ENCODE data around the gene ARHGEF11. TPM values are rescaled to one million over a fixed set of nuclear protein-coding genes. Genes with fewer than 3 reads are reported as not detected.

ARHGEF11 gene
- total and polyA plus RNA-seq, 2 donors (not counting 1 experiment from before 2014, with no cell fraction given) = 1.0 to 4.6 TPM

DNA sequence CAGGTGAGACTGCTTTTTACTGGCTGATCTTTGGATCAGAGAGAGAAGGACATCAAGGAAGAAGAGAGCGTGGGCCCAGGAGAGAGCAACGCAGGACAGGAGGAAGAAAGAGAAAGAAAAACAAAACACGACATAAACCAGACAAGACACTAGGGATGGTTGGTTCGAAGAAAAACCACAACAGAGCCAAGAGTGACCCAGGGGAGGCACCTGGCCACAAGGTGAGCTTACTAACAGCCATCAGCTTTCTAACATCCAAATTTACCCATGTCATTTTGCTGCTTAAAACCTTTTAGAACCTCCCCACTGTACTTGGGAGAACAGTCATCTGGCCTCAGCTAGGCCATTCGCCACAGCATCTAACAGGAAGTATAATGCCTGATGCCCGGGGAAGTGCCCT, 57.8 kb downstream of the ARHGEF11 start:
- no peak overlapping the region for H3K4me3 ChIP-seq (ENCODE audit: control extremely low read depth in 1 of 5, extremely low read depth in 1 of 5, insufficient read depth in 1 of 5, low read depth in 2 of 5, low read length in 4 of 5)
- POLR2A ChIA-PET = no interaction called here
- no peak overlapping the region for H3K27ac Mint-ChIP-seq
- H3K27me3 Mint-ChIP-seq = peaks cover 28% of the 10 kb centered on the region
- DNase-seq (no peak), ATAC-seq (ENCODE audit: low read depth) (no peak)
- CTCF ChIA-PET = no interaction called here
- no peaks in the 10 kb centered on the region for H3K4me1 ChIP-seq (ENCODE audit: control insufficient read depth in 2 of 2, insufficient read depth in 2 of 2, low read length in 2 of 2)
- no peaks in the 10 kb centered on the region for H3K36me3 ChIP-seq (replicated peaks in 1 of 2; ENCODE audit: control extremely low read depth in 1 of 2, control insufficient read depth in 1 of 2, extremely low read depth in 1 of 2, insufficient read depth in 2 of 2, low read length in 1 of 2)
- 80% methylated on average over 6 of the region's 6 CpGs for whole genome bisulfite sequencing (ENCODE audit: insufficient coverage)
- intact Hi-C loops (cut with micrococcal nuclease) = no loop called here
- no peaks in the 10 kb centered on the region for H3K4me1 Mint-ChIP-seq
- no peak overlapping the region for H2AFZ ChIP-seq (ENCODE audit: insufficient read depth, low read depth, low read length, poor library complexity, severe bottlenecking)
- no peak for TF ChIP-seq CTCF (IDR thresholded peaks at IDR 0.05)
- no peak for TF ChIP-seq EZH2 (IDR thresholded peaks at IDR 0.05; ENCODE audit: borderline replicate concordance, insufficient read depth, low read depth, low read length, poor library complexity, severe bottlenecking)
- no peaks in the 10 kb centered on the region for H3K9me3 ChIP-seq (ENCODE audit: control extremely low read depth in 1 of 3, control insufficient read depth in 2 of 3, insufficient read depth in 1 of 3, low read length in 2 of 3)
- H3K9me3 Mint-ChIP-seq (ENCODE audit: insufficient read depth) = no peaks in the 10 kb centered on the region
- H4K20me1 ChIP-seq (ENCODE audit: control insufficient read depth, insufficient read depth, low read length, poor library complexity, severe bottlenecking) = no peaks in the 10 kb centered on the region
- no peak overlapping the region for H3K4me2 ChIP-seq (replicated peaks; ENCODE audit: low read depth, low read length, poor library complexity, severe bottlenecking)
- H3K4me3 Mint-ChIP-seq = no peak overlapping the region
- no peak overlapping the region for H3K27ac ChIP-seq (ENCODE audit: low read length in 2 of 2)
- no peak overlapping the region for H3K9ac ChIP-seq (ENCODE audit: low read length)
- peaks cover 0 to 3% (median 0%) of the 10 kb centered on the region in 4 experiments for H3K27me3 ChIP-seq (replicated peaks in 1 of 4; ENCODE audit: control extremely low read depth in 1 of 4, control insufficient read depth in 3 of 4, insufficient read depth in 4 of 4, low read length in 3 of 4)
- H3K79me2 ChIP-seq (ENCODE audit: control insufficient read depth, insufficient read depth, low read length) = no peaks in the 10 kb centered on the region

GRCh38 chr1:156980551-156980950, 65.0 kb downstream of the ARHGEF11 start:
- no peak overlapping the region for H3K27ac Mint-ChIP-seq
- ATAC-seq (ENCODE audit: low read depth) (no peak), DNase-seq (no peak)
- no peaks in the 10 kb centered on the region for H3K4me1 Mint-ChIP-seq
- H3K4me3 Mint-ChIP-seq = no peak overlapping the region
- ChIA-PET CTCF (no interaction called here), POLR2A (no interaction called here)
- no CpG with 5 or more reads among the region's 4 CpGs for WGBS (ENCODE audit: insufficient coverage)
- no peaks in the 10 kb centered on the region for H3K79me2 ChIP-seq (ENCODE audit: control insufficient read depth, insufficient read depth, low read length)
- no peaks in the 10 kb centered on the region for H4K20me1 ChIP-seq (ENCODE audit: control insufficient read depth, insufficient read depth, low read length, poor library complexity, severe bottlenecking)
- H3K27ac ChIP-seq (ENCODE audit: low read length in 2 of 2) = no peak overlapping the region
- no peaks in the 10 kb centered on the region for H3K4me1 ChIP-seq (ENCODE audit: control insufficient read depth in 2 of 2, insufficient read depth in 2 of 2, low read length in 2 of 2)
- no peak overlapping the region for H3K4me3 ChIP-seq (ENCODE audit: control extremely low read depth in 1 of 5, extremely low read depth in 1 of 5, insufficient read depth in 1 of 5, low read depth in 2 of 5, low read length in 4 of 5)
- H3K27me3 Mint-ChIP-seq = peaks cover 64% of the 10 kb centered on the region
- H3K4me2 ChIP-seq (replicated peaks; ENCODE audit: low read depth, low read length, poor library complexity, severe bottlenecking) = no peak overlapping the region
- TF ChIP-seq EZH2 (IDR thresholded peaks at IDR 0.05; ENCODE audit: borderline replicate concordance, insufficient read depth, low read depth, low read length, poor library complexity, severe bottlenecking) (no peak), CTCF (IDR thresholded peaks at IDR 0.05) (no peak)
- H3K27me3 ChIP-seq (replicated peaks in 1 of 4; ENCODE audit: control extremely low read depth in 1 of 4, control insufficient read depth in 3 of 4, insufficient read depth in 4 of 4, low read length in 3 of 4) = peaks cover 0 to 10% (median 3%) of the 10 kb centered on the region in 4 experiments
- H3K9me3 Mint-ChIP-seq (ENCODE audit: insufficient read depth) = no peaks in the 10 kb centered on the region
- H3K36me3 ChIP-seq (replicated peaks in 1 of 2; ENCODE audit: control extremely low read depth in 1 of 2, control insufficient read depth in 1 of 2, extremely low read depth in 1 of 2, insufficient read depth in 2 of 2, low read length in 1 of 2) = no peaks in the 10 kb centered on the region
- no peaks in the 10 kb centered on the region for H3K9me3 ChIP-seq (ENCODE audit: control extremely low read depth in 1 of 3, control insufficient read depth in 2 of 3, insufficient read depth in 1 of 3, low read length in 2 of 3)
- no peak overlapping the region for H3K9ac ChIP-seq (ENCODE audit: low read length)
- intact Hi-C loops (cut with micrococcal nuclease) = no loop called here
- no peak overlapping the region for H2AFZ ChIP-seq (ENCODE audit: insufficient read depth, low read depth, low read length, poor library complexity, severe bottlenecking)

All from B cell (primary cell).